ENCODE data around the gene RPL10A. TPM values are rescaled to one million over a fixed set of nuclear protein-coding genes. Genes with fewer than 3 reads are reported as not detected.
"Not testable (repeated sequence)": the region's sequence is repeated elsewhere in the genome, so short reads cannot be mapped to it uniquely, and the experiment has no call there.

RPL10A gene
- total and polyA plus RNA-seq, 2 of the 8 experiments (the other 6 are each of a cell fraction or from before 2014, with no cell fraction given) = 1,893 to 2,948 TPM

DNA sequence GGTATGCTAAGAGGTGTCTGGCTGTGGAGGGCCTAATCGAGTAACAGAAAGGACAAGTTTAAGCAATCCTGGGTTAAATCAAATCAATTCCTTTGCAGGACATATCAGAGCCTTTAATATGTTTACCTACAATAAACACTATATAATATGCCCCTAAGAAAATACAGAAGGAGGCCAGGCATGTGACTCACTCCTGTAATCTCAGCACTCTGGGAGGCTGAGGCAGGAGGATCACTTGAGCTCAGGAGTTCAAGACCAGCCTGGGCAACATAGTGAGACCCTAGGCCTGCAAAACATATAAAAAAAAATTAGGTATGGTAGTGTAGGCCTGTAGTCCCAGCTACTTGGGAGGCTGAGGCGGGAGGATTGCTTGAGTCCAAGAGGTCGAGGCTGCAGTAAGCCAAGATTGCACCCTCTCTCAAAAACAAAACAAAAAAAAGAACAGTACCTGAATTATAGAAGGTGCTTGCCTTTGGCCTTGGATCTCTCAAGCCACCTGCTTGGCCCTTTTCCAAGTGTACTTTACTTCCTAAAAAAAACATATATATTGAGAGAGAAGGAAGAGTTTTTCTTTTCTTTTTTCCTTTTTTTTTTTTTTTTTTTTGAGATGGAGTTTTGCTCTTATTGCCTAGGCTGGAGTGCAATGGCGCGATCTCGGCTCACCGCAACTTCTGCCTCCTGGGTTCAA lies 29.7 kb upstream of the RPL10A start:
- H4K5ac ChIP-seq (ENCODE audit: insufficient read length, low read depth, low read length); POLR2A ChIA-PET (ENCODE audit: partially characterized antibody); H4K20me1 ChIP-seq (replicated peaks in 1 of 2; ENCODE audit: control insufficient read depth in 1 of 2, insufficient read depth in 2 of 2, low read length in 2 of 2); H3K4me1 ChIP-seq (replicated peaks in 1 of 4; ENCODE audit: control insufficient read depth in 3 of 4, insufficient read depth in 4 of 4, low read length in 3 of 4); H3K23me2 ChIP-seq (ENCODE audit: low read depth, low read length); H3K56ac ChIP-seq (replicated peaks; ENCODE audit: insufficient read length, low read depth, low read length); H3K4me3 ChIP-seq (ENCODE audit: extremely low read depth in 1 of 4, insufficient read depth in 2 of 4, low read depth in 3 of 4, low read length in 4 of 4); H3K4ac ChIP-seq (replicated peaks; ENCODE audit: insufficient read length, low read depth, low read length); H2AK5ac ChIP-seq (ENCODE audit: low read depth, low read length); H3K27me3 ChIP-seq (replicated peaks in 1 of 4; ENCODE audit: control insufficient read depth in 3 of 4, extremely low read depth in 1 of 4, insufficient read depth in 3 of 4, low read length in 3 of 4); H2BK15ac ChIP-seq (ENCODE audit: low read length); H4K91ac ChIP-seq (replicated peaks; ENCODE audit: insufficient read length, low read length); H3K27ac ChIP-seq (ENCODE audit: low read depth, low read length); DNase-seq (ENCODE audit: low read depth in 1 of 2, low spot score in 2 of 2); FAIRE-seq; H3K79me1 ChIP-seq (ENCODE audit: low read depth, low read length); H3K14ac ChIP-seq (ENCODE audit: insufficient read length); H2AFZ ChIP-seq (ENCODE audit: low read length); H3K9me3 ChIP-seq (ENCODE audit: insufficient read depth in 2 of 2, low read depth in 1 of 2, low read length in 1 of 2); H2BK5ac ChIP-seq (ENCODE audit: low read depth, low read length); H3K18ac ChIP-seq (ENCODE audit: extremely low read depth, low read length); H2BK120ac ChIP-seq (replicated peaks; ENCODE audit: low read depth, low read length); H3K23ac ChIP-seq (ENCODE audit: insufficient read length); H3K79me2 ChIP-seq (ENCODE audit: control insufficient read depth in 1 of 2, insufficient read depth in 2 of 2, low read length in 2 of 2); H3K4me2 ChIP-seq (ENCODE audit: insufficient read depth in 1 of 2, low read depth in 2 of 2, low read length in 2 of 2); H2BK20ac ChIP-seq (ENCODE audit: low read length); H3K36me3 ChIP-seq (ENCODE audit: control insufficient read depth in 2 of 4, insufficient read depth in 4 of 4, low read length in 3 of 4); H4K8ac ChIP-seq (ENCODE audit: extremely low read depth, insufficient read depth, low read length); H3K9ac ChIP-seq (replicated peaks in 1 of 4; ENCODE audit: extremely low read depth in 1 of 4, low read depth in 3 of 4, low read length in 3 of 4); H2BK12ac ChIP-seq (ENCODE audit: low read depth, low read length): not testable (repeated sequence)
- CTCF ChIA-PET (ENCODE audit: partially characterized antibody) = interaction anchor here (1.1 to 15.8 kb wide), 4 partner anchors 10 to 133 kb away, joined by 3 to 138 read pairs (median 20); partner anchors contain the start of gene PPARD
- WGBS, 2 experiments (ENCODE audit: extremely low coverage in 1 of 2, insufficient coverage in 1 of 2, insufficient read length in 1 of 2, insufficient replicate concordance in 2 of 2, low coverage in 1 of 2, low lambda C conversion rate in 2 of 2, missing lambda C conversion rate in 1 of 2) = 85% methylated on average over 5 of the region's 7 CpGs; no CpG with 5 or more reads in 1 of the 2 experiments

Data from H1 (cell line).